Mucosa of descending colon (tissue), 3 donors: Measurements from ENCODE around the gene SRSF7. TPM values are rescaled to one million over a fixed set of nuclear protein-coding genes. Genes with fewer than 3 reads are reported as not detected.
"Not testable (repeated sequence)": the region's sequence is repeated elsewhere in the genome, so short reads cannot be mapped to it uniquely, and the experiment has no call there.

Experiments used
- ATAC-seq: fragments of 200-7000 bp; cut with Tn5 transposase; one replicate; pipeline ENCODE4 v1.9.1; 2020; ENCODE audit warnings: mild to moderate bottlenecking, moderate library complexity
- DNase-seq, 3 donors: peaks; one replicate each; pipeline ENCODE4 v3.0.0-alpha.2; 2020
- H3K36me3 ChIP-seq: fragments of 200-600 bp; one replicate; pipeline ENCODE4 v1.8.0; 2021; ENCODE audit warnings: low read depth, mild to moderate bottlenecking
- H3K4me1 ChIP-seq: fragments of 200-600 bp; one replicate; pipeline ENCODE4 v1.8.0; 2021; ENCODE audit warnings: low read depth, mild to moderate bottlenecking
- H3K4me3 ChIP-seq: fragments of 200-600 bp; one replicate; pipeline ENCODE4 v1.8.0; 2021; ENCODE audit warnings: mild to moderate bottlenecking
- H3K9me3 ChIP-seq: fragments of 200-600 bp; one replicate; pipeline ENCODE4 v1.8.0; 2021; ENCODE audit warnings: mild to moderate bottlenecking
- CTCF ChIP-seq: fragments of 200-600 bp; IDR thresholded peaks from one replicate; pipeline ENCODE4 v1.8.0; 2022; ENCODE audit warnings: antibody characterized with exemption, mild to moderate bottlenecking
- intact Hi-C, 2 donors: fragments of 100-400 bp; cut with DNase I in 1 of 2; cut with micrococcal nuclease in 1 of 2; formaldehyde crosslinking; loops; one replicate each; pipeline versions ENCODE4 v1.11.0 to v1.11.1; 2022; cut with DNase I, micrococcal nuclease
- total RNA-seq, 3 donors: library from RNA; stranded (reverse); fragmentation: NEBNext Ultra II Directional in 2 of 3; extraction: Animal tissue kit (Norgen Biotek cat#: 25700) in 2 of 3; gene quantifications; one replicate each; pipeline versions ENCODE4 v1.2.1 to v1.2.4, GENCODE V29; 2021 to 2023
- donor health status: DM: no; HTN: no; CAD: no; lungs with moderate emphysema.
- donor health status: DM: no; HTN: no; CAD: no.
- donor health status: DM: no; HTN: yes; CAD: no.

The SRSF7 gene
- total RNA-seq, 3 donors from 2014 or later: 91.3 to 130 (median 113) TPM

DNA sequence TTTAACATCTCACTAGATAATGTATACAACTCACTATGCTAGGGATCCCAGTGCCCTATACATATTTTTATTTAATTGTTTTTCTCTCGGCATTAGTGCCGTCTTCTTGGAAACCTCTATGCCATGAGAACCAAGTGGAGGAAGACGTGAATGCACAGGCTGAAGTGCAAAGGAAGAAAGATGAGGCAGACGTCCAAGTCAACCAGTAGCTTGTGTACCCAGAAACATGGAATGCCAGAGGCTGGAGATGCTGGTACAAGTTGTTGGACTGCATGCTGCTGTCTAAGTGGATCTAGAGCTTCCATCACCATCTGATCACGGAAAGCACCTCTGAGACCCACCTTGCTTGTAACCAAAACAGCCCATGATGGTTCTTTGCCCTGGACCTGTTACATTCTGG lies 14.4 kb upstream of the SRSF7 start:
- Histone ChIP-seq H3K4me1 (no peaks in the 10 kb centered on the region), H3K36me3 (no peaks in the 10 kb centered on the region), H3K4me3 (no peak overlapping the region), H3K9me3 (no peaks in the 10 kb centered on the region)
- ATAC-seq (no peak), DNase-seq (no peak)
- TF ChIP-seq CTCF: no peak
- intact Hi-C loops: no loop called here

- Histone ChIP-seq H3K4me1 (no peaks in the 10 kb centered on the region), H3K4me3 (no peak overlapping the region), H3K9me3 (no peaks in the 10 kb centered on the region), H3K36me3 (no peaks in the 10 kb centered on the region)
- intact Hi-C loops: no loop called here
- ATAC-seq: no peak
- DNase-seq: no peak
- TF ChIP-seq CTCF: no peak
Observed at GRCh38 chr2:38765149-38765548, 14.0 kb upstream of the SRSF7 start.

GRCh38 chr2:38763728-38764127 lies 12.6 kb upstream of the SRSF7 start:
- H3K4me1 ChIP-seq: no peaks in the 10 kb centered on the region
- intact Hi-C loops: no loop called here
- no peaks in the 10 kb centered on the region for H3K9me3 ChIP-seq
- ATAC-seq (no peak), DNase-seq (no peak)
- H3K4me3 ChIP-seq: no peak overlapping the region
- no peak for TF ChIP-seq CTCF
- no peaks in the 10 kb centered on the region for H3K36me3 ChIP-seq

- intact Hi-C loops: no loop called here
- ATAC-seq (no peak), DNase-seq (no peak)
- H3K9me3 ChIP-seq: no peaks in the 10 kb centered on the region
- H3K36me3 ChIP-seq: no peaks in the 10 kb centered on the region
- H3K4me1 ChIP-seq: no peaks in the 10 kb centered on the region
- no peak for TF ChIP-seq CTCF
- no peak overlapping the region for H3K4me3 ChIP-seq
Observed at GRCh38 chr2:38763228-38763627, 12.1 kb upstream of the SRSF7 start.

GRCh38 chr2:38755891-38756290 lies 4.7 kb upstream of the SRSF7 start:
- H3K9me3 ChIP-seq, intact Hi-C loops, ATAC-seq, DNase-seq, H3K4me1 ChIP-seq, H3K36me3 ChIP-seq, H3K4me3 ChIP-seq: not testable (repeated sequence)

DNA sequence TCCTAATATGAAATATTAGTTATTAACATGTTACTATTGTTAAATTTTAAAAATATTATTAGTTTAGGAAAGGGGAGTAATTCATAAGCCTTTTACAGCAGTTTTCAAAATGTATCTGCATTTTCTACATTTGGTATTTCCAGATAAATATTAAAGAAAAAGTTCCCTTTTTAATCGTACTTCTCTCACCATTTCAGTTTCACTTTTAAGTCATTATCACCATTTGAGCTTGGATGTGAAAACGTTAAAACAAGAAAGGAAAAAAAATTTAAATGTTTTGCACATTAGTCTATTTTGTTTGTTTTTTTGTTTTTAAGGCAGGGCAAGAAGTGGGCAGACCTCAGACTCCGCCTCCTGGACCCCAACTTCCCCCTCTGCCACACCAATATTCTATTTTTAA lies 3.3 kb upstream of the SRSF7 start:
- TF ChIP-seq CTCF: no peak
- Histone ChIP-seq H3K4me3 (no peak overlapping the region), H3K36me3 (no peaks in the 10 kb centered on the region), H3K4me1 (no peaks in the 10 kb centered on the region), H3K9me3 (no peaks in the 10 kb centered on the region)
- DNase-seq (no peak), ATAC-seq (no peak)
- intact Hi-C loops: no loop called here
